Prostate gland (tissue), 2 donors: ENCODE results near the gene APOBEC4. TPM values are rescaled to one million over a fixed set of nuclear protein-coding genes. Genes with fewer than 3 reads are reported as not detected.

Experiments used
- DNase-seq: peaks from one replicate; pipeline ENCODE4 v3.0.0-alpha.2; 2019; ENCODE audit warnings: low spot score
- H3K27ac ChIP-seq, 2 donors: fragments of 200-600 bp; sonication (generic); 2 replicates each; pipeline ENCODE4 v1.5.1; 2017 to 2019
- H3K27me3 ChIP-seq: fragments of 200-600 bp; sonication (generic); replicated peaks from 2 replicates; pipeline ENCODE4 v1.5.1; 2019; ENCODE audit not compliant: insufficient read depth
- H3K36me3 ChIP-seq, 2 donors: fragments of 200-600 bp; sonication (generic); 1 replicate in 1 of 2; 2 replicates in 1 of 2; pipeline versions ENCODE4 v1.5.1 to v1.8.1; 2017 to 2019
- H3K4me1 ChIP-seq: fragments of 200-600 bp; sonication (generic); replicated peaks from 2 replicates; pipeline ENCODE4 v1.5.1; 2019
- H3K4me3 ChIP-seq, 2 donors: fragments of 200-600 bp; sonication (generic); 2 replicates each; pipeline ENCODE4 v1.5.1; 2017 to 2019
- H3K9me3 ChIP-seq: fragments of 200-600 bp; sonication (generic); 2 replicates; pipeline ENCODE4 v1.5.1; 2017
- POLR2A ChIP-seq: fragments of 450-650 bp; IDR thresholded peaks from one replicate; pipeline ENCODE4 v1.6.1; 2016; ENCODE audit warnings: antibody characterized with exemption, mild to moderate bottlenecking
- POLR2AphosphoS5 ChIP-seq: sonication (generic); formaldehyde crosslinking; IDR thresholded peaks from one replicate; pipeline ENCODE4 v1.6.1; 2017; ENCODE audit warnings: antibody characterized with exemption
- WGBS: methylation state at CpG from one replicate; pipeline ENCODE4 v1.1.5; 2018; 5-methylcytosine and 5-hydroxymethylcytosine counted together
- intact Hi-C: fragments of 100-400 bp; cut with DNase I; formaldehyde crosslinking; loops from one replicate; pipeline ENCODE4 v1.14.2; 2022
- total RNA-seq, 2 donors: library from RNA; depleted of rRNA; stranded (reverse); fragments of >200 nt; gene quantifications; one replicate each; pipeline ENCODE4 v1.1.0, GENCODE V29; 2016
- TF ChIP-seq, protein P1 (sequence below), 4 experiments: fragments of 200-600 bp in 2 of 4; fragments of 450-650 bp in 2 of 4; sonication (generic) in 2 of 4; IDR thresholded peaks; 1 replicate in 3 of 4; 2 replicates in 1 of 4; pipeline ENCODE4 v1.5.1; 2016 to 2019; ENCODE audit warnings: antibody characterized with exemption in 4 of 4, mild to moderate bottlenecking in 2 of 4, moderate library complexity in 2 of 4

The APOBEC4 gene
- total RNA-seq, 2 donors from 2014 or later: 0.34 TPM; not detected in 1

DNA sequence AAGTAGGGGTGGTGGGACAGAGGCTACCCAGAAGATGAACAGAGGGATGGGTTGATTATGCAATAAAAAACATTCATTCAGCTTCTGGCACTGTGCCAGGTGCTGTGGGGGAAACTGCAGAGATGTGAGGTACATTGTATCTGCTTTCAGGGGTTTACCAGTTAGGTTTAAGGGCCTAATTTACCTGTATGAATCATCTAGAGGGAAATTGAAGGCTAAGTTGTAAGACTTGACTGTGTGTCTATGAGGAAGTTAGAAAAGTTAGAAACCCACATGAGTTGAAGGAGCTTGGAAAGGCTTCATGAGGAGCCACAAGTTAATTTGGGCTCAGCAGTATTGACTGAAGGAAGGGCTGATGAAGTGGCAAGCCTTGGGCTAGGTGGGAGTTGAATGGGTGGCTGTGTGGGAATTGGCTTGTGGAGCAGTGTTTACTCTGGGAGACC is 36.7 kb upstream of the APOBEC4 start:
- intact Hi-C loops: no loop called here
- no peak for DNase-seq
- Histone ChIP-seq H3K27me3 (no peaks in the 10 kb centered on the region), H3K36me3 (no peaks in the 10 kb centered on the region), H3K9me3 (no peaks in the 10 kb centered on the region), H3K27ac (no peak overlapping the region), H3K4me1 (no peaks in the 10 kb centered on the region), H3K4me3 (no peak overlapping the region)
- TF ChIP-seq, protein P1, sequence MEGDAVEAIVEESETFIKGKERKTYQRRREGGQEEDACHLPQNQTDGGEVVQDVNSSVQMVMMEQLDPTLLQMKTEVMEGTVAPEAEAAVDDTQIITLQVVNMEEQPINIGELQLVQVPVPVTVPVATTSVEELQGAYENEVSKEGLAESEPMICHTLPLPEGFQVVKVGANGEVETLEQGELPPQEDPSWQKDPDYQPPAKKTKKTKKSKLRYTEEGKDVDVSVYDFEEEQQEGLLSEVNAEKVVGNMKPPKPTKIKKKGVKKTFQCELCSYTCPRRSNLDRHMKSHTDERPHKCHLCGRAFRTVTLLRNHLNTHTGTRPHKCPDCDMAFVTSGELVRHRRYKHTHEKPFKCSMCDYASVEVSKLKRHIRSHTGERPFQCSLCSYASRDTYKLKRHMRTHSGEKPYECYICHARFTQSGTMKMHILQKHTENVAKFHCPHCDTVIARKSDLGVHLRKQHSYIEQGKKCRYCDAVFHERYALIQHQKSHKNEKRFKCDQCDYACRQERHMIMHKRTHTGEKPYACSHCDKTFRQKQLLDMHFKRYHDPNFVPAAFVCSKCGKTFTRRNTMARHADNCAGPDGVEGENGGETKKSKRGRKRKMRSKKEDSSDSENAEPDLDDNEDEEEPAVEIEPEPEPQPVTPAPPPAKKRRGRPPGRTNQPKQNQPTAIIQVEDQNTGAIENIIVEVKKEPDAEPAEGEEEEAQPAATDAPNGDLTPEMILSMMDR (IDR thresholded peaks at IDR 0.05): no peak
- no peak for TF ChIP-seq POLR2AphosphoS5
- no peak for TF ChIP-seq POLR2A

DNA sequence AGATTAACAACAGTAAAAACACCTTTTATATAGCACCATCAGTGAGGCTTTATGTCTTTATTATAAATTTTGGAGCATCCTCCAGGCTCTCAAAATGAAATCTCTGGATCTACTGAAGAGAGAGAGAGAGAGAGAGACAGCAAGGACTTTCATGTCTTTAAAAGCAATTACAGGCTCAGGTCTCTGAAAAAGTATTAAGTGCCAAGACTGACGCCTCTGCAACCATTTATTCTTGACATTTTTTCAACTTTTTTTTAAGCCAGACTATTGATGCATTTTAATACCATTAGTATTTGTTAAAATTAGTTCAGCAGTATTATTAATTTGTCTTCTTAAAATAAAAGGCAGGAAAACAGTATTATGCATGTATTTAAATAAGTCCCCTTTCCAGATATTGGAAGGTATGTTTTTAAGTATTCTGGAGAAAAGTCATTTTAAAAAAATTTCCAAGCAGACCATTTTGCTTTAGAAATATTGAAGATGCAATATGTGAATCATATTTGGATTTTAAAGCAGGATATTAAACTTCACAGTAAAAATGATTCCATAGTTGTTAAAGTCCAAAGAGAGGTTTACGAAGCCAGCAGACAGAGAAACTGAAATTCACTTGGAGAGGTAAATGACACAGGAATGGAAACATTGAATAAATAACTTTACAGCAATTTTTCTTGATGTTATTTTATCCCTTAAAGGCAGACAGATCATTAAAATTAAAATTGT is 35.4 kb upstream of the APOBEC4 start:
- Histone ChIP-seq H3K36me3 (no peaks in the 10 kb centered on the region), H3K4me3 (no peak overlapping the region), H3K27me3 (no peaks in the 10 kb centered on the region), H3K27ac (no peak overlapping the region), H3K9me3 (no peaks in the 10 kb centered on the region), H3K4me1 (no peaks in the 10 kb centered on the region)
- no peak for TF ChIP-seq POLR2AphosphoS5
- TF ChIP-seq, protein P1 (IDR thresholded peaks at IDR 0.05): no peak
- no peak for TF ChIP-seq POLR2A
- no peak for DNase-seq
- intact Hi-C loops: no loop called here
- WGBS: 57% methylated on average over 2 of the region's 2 CpGs

DNA sequence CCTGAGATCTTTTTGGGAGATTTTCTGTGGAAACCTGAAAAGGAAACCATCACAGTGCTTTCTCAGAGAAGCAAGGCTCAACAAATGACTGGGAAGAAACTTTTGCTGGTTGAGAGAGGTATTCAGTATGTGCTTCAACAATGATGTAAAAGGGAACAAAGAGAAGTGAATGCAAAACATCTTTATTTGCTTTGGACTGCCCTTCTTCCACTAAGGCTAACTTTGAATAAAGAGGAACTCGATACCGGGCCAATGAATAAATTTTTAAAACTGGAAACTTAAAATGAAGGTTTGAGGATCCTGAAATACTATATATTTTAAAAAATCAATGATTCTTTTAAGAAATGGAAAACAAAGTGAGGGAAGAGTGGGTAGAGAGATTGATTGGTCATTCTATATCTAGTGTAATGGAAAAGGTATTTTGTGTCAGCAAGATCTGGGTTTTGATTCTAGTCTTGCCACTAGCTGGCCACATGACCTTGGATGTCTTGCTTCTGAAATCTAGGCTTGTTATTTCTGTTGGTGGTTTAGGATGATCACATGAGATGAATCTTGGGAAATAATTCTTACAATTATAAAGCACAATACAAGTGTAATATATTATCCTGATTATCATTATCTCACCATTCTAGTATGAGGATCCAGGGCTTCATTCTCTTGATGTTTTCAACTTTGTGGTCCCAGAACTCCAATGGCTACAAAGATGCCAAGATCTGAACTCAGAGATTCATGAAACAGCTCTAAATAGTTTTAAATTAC is 34.6 kb upstream of the APOBEC4 start:
- H3K27me3 ChIP-seq: no peaks in the 10 kb centered on the region

DNA sequence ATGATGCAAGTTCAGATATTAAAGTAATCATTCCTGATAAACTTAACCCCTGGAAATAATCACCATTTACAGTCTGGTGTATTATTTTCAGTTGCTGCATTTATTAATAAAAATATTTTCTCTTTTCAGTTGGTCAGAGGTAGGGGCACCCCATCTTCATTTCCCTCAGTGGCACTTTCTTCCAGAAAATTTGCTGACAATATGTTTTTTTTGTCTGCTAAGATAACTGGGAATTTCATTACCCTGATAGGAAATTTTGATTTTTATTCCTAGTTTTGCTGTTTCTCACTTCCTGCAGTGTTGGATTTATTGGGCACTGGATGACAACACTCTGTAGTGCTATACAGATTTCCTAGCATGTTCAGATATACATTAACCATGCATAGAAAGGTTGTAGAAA is 33.1 kb upstream of the APOBEC4 start:
- no peaks in the 10 kb centered on the region for H3K36me3 ChIP-seq
- intact Hi-C loops: no loop called here
- DNase-seq: no peak
- H3K9me3 ChIP-seq: no peaks in the 10 kb centered on the region
- no peak overlapping the region for H3K4me3 ChIP-seq
- no peak overlapping the region for H3K27ac ChIP-seq
- no peak for TF ChIP-seq POLR2A
- no peak for TF ChIP-seq POLR2AphosphoS5
- TF ChIP-seq, protein P1 (IDR thresholded peaks at IDR 0.05): no peak
- no peaks in the 10 kb centered on the region for H3K4me1 ChIP-seq
- no peaks in the 10 kb centered on the region for H3K27me3 ChIP-seq

More for the DNA sequence above, 34.6 kb upstream of the APOBEC4 start:
- Histone ChIP-seq H3K4me3 (no peak overlapping the region), H3K4me1 (no peaks in the 10 kb centered on the region), H3K9me3 (no peaks in the 10 kb centered on the region), H3K36me3 (no peaks in the 10 kb centered on the region), H3K27ac (no peak overlapping the region)
- TF ChIP-seq, protein P1 (IDR thresholded peaks at IDR 0.05): no peak
- TF ChIP-seq POLR2A (no peak), POLR2AphosphoS5 (no peak)
- 50% methylated on average over 2 of the region's 2 CpGs for WGBS
- intact Hi-C loops: no loop called here
- no peak for DNase-seq
